Panc1 (cell line): ENCODE results near the gene SLC25A39. TPM values are rescaled to one million over a fixed set of nuclear protein-coding genes. Genes with fewer than 3 reads are reported as not detected.

Experiments used
- ATAC-seq: fragments of 200-7000 bp; cut with Tn5 transposase; 2 replicates; pipeline ENCODE4 v1.9.1; 2020; ENCODE audit warnings: mild to moderate bottlenecking, moderate library complexity
- BruUV-seq: library from RNA; stranded (reverse); fragments of 400-500 nt; replicated peaks from 2 replicates; lab custom pipeline; 2021; lab: Mats Ljungman, UMichigan
- CTCF ChIA-PET: fragments of 300-600 bp; sonication (Branson Sonifier 250); formaldehyde crosslinking; loops from one replicate; lab custom pipeline; 2022; ENCODE audit warnings: antibody characterized with exemption; lab: Charles Lee
- POLR2A ChIA-PET: fragments of 300-600 bp; sonication (Branson Sonifier 250); formaldehyde crosslinking; loops from one replicate; lab custom pipeline; 2022; ENCODE audit warnings: antibody characterized with exemption; lab: Charles Lee
- DNase-seq: peaks from one replicate; pipeline ENCODE4 v3.0.0-alpha.2; 2010; ENCODE audit warnings: low read depth, low spot score
- H3K27ac ChIP-seq: 2 replicates; pipeline ENCODE4 v1.5.1; 2011; ENCODE audit warnings: mild to moderate bottlenecking, low read length, inconsistent platforms
- H3K27me3 ChIP-seq: fragments of 200-500 bp; sonication (Bioruptor generic); 2 replicates; pipeline ENCODE4 v1.6.0; 2014; ENCODE audit warnings: low read length, inconsistent platforms; ENCODE audit not compliant: control insufficient read depth, insufficient read depth
- H3K36me3 ChIP-seq: fragments of 200-500 bp; sonication (Bioruptor generic); 2 replicates; pipeline ENCODE4 v1.5.1; 2014; ENCODE audit warnings: inconsistent platforms, mild to moderate bottlenecking, low read length, moderate library complexity; ENCODE audit not compliant: control insufficient read depth, insufficient read depth
- H3K4me1 ChIP-seq: 2 replicates; pipeline ENCODE4 v1.5.1; 2011; ENCODE audit warnings: inconsistent platforms, mild to moderate bottlenecking, low read length, moderate library complexity; ENCODE audit not compliant: control insufficient read depth, insufficient read depth
- H3K4me3 ChIP-seq, 2 experiments: 2 replicates each; pipeline ENCODE4 v1.5.1; 2011 to 2012; ENCODE audit warnings: low read depth in 2 of 2, low read length in 2 of 2, mild to moderate bottlenecking in 2 of 2, inconsistent platforms in 1 of 2, moderate library complexity in 1 of 2
- H3K9me3 ChIP-seq: fragments of 200-500 bp; sonication (Bioruptor generic); 2 replicates; pipeline ENCODE4 v1.5.1; 2014; ENCODE audit warnings: low read depth, mild to moderate bottlenecking, inconsistent platforms, low read length, moderate library complexity; ENCODE audit not compliant: control insufficient read depth, insufficient read depth
- CTCF ChIP-seq: fragments of 450-650 bp; IDR thresholded peaks from 2 replicates; pipeline ENCODE4 v1.5.1; 2017; ENCODE audit warnings: mild to moderate bottlenecking
- POLR2AphosphoS5 ChIP-seq: IDR thresholded peaks from 2 replicates; pipeline ENCODE4 v1.6.1; 2012; ENCODE audit warnings: mild to moderate bottlenecking, low read depth, low read length, moderate library complexity
- REST ChIP-seq, 2 experiments: IDR thresholded peaks; 2 replicates each; pipeline ENCODE4 v1.6.1; 2011 to 2012; ENCODE audit warnings: low read depth in 2 of 2, control low read depth in 1 of 2, low read length in 1 of 2, mild to moderate bottlenecking in 1 of 2, moderate library complexity in 1 of 2; ENCODE audit not compliant: insufficient read depth in 1 of 2
- SIN3A ChIP-seq: IDR thresholded peaks from 2 replicates; pipeline ENCODE4 v1.6.1; 2012; ENCODE audit warnings: low read depth, mild to moderate bottlenecking, low read length, moderate library complexity, borderline replicate concordance; ENCODE audit not compliant: insufficient read depth
- TCF7L2 ChIP-seq: IDR thresholded peaks from 2 replicates; pipeline ENCODE4 v1.6.1; 2011; ENCODE audit warnings: mild to moderate bottlenecking, low read depth, low read length, inconsistent platforms
- in situ Hi-C: cut with HindIII; loops from 2 replicates; pipeline ENCODE4 v1.10.0; 2016; ENCODE audit warnings: low sequenced_read_pairs, low pct_unique_long_range_greater_than_20kb
- intact Hi-C: fragments of 100-400 bp; cut with micrococcal nuclease; formaldehyde crosslinking; loops from one replicate; pipeline ENCODE4 v1.10.0; 2022; ENCODE audit not compliant: unreplicated experiment
- total RNA-seq: library from RNA; stranded (reverse); gene quantifications from one replicate; pipeline ENCODE4 v1.2.1, GENCODE V29; 2021; ENCODE audit not compliant: unreplicated experiment

SLC25A39 gene
- total RNA-seq, 1 experiment from 2014 or later: 138 TPM

GRCh38 chr17:44273607-44274006 is 51.0 kb downstream of the SLC25A39 start:
- DNase-seq (no peak), ATAC-seq (no peak)
- POLR2A ChIA-PET: no interaction called here
- no peaks in the 10 kb centered on the region; the same call in none of the 2 replicates for H3K4me1 ChIP-seq
- intact Hi-C loops: no loop called here
- CTCF ChIA-PET: no interaction called here
- BruUV-seq: no TSS peak
- TF ChIP-seq REST (IDR thresholded peaks at IDR 0.05; ENCODE audit: insufficient read depth in 1 of 2, low read depth in 2 of 2, low read length in 1 of 2): no peak
- TF ChIP-seq CTCF: no peak
- TF ChIP-seq SIN3A: no peak
- no peak for TF ChIP-seq POLR2AphosphoS5
- TF ChIP-seq TCF7L2: no peak
- H3K27me3 ChIP-seq: no peaks in the 10 kb centered on the region
- H3K4me3 ChIP-seq: no peak overlapping the region
- no peaks in the 10 kb centered on the region for H3K36me3 ChIP-seq
- in situ Hi-C loops: no loop called here
- no peaks in the 10 kb centered on the region for H3K9me3 ChIP-seq
- no peak overlapping the region for H3K27ac ChIP-seq

- BruUV-seq: no TSS peak
- H3K4me3 ChIP-seq: no peak overlapping the region
- no peak for ATAC-seq
- no peak for DNase-seq
- H3K36me3 ChIP-seq: no peaks in the 10 kb centered on the region
- ChIA-PET CTCF (interaction anchor here (0.6 kb wide), 1 partner anchor 158 kb away, joined by 3 read pairs; no protein-coding TSS in a partner anchor), POLR2A (no interaction called here)
- H3K9me3 ChIP-seq: no peaks in the 10 kb centered on the region
- H3K27ac ChIP-seq: no peak overlapping the region
- in situ Hi-C loops (no loop called here), intact Hi-C loops (no loop called here)
- no peaks in the 10 kb centered on the region; the same call in none of the 2 replicates for H3K4me1 ChIP-seq
- TF ChIP-seq TCF7L2 (no peak), REST (IDR thresholded peaks at IDR 0.05; ENCODE audit: insufficient read depth in 1 of 2, low read depth in 2 of 2, low read length in 1 of 2) (no peak), SIN3A (no peak), CTCF (no peak), POLR2AphosphoS5 (no peak)
- H3K27me3 ChIP-seq: no peaks in the 10 kb centered on the region
Measured at GRCh38 chr17:44272954-44273353, 51.7 kb downstream of the SLC25A39 start.
